H9 (cell line): ENCODE results near the gene FAM184A. TPM values are rescaled to one million over a fixed set of nuclear protein-coding genes. Genes with fewer than 3 reads are reported as not detected.
A peak's percentile ranks its signal among the peaks of the same experiment; 100 is the strongest.

Experiments
- DNase-seq: peaks from one replicate; pipeline ENCODE4 v3.0.0-alpha.2; 2017
- H2AFZ ChIP-seq: one replicate; pipeline ENCODE4 v1.6.1; 2013; ENCODE audit warnings: mild to moderate bottlenecking, low read length, control low read depth, moderate library complexity
- H2AK5ac ChIP-seq: 2 replicates; pipeline ENCODE4 v1.6.1; 2013; ENCODE audit warnings: low read length, control low read depth, mixed read lengths; ENCODE audit not compliant: insufficient read length
- H2BK120ac ChIP-seq: one replicate; pipeline ENCODE4 v1.6.1; 2013; ENCODE audit warnings: low read depth, mild to moderate bottlenecking, low read length, control low read depth, inconsistent platforms; ENCODE audit not compliant: poor library complexity, severe bottlenecking
- H2BK12ac ChIP-seq: 2 replicates; pipeline ENCODE4 v1.6.1; 2013; ENCODE audit warnings: low read length, control low read depth, mixed read lengths, low read depth; ENCODE audit not compliant: insufficient read length
- H2BK15ac ChIP-seq: 2 replicates; pipeline ENCODE4 v1.6.1; 2013; ENCODE audit warnings: low read depth, low read length, control low read depth
- H2BK20ac ChIP-seq: one replicate; pipeline ENCODE4 v1.6.1; 2013; ENCODE audit warnings: low read depth, mild to moderate bottlenecking, low read length, control low read depth, inconsistent platforms; ENCODE audit not compliant: poor library complexity, severe bottlenecking
- H2BK5ac ChIP-seq: 2 replicates; pipeline ENCODE4 v1.6.1; 2013; ENCODE audit warnings: low read length, control low read depth, mixed read lengths; ENCODE audit not compliant: insufficient read length
- H3K14ac ChIP-seq: 2 replicates; pipeline ENCODE4 v1.6.1; 2013; ENCODE audit warnings: low read length, control low read depth; ENCODE audit not compliant: insufficient read depth
- H3K18ac ChIP-seq: 2 replicates; pipeline ENCODE4 v1.6.1; 2013; ENCODE audit warnings: low read depth, mild to moderate bottlenecking, mixed read lengths, low read length, control low read depth; ENCODE audit not compliant: insufficient read length
- H3K23ac ChIP-seq: 2 replicates; pipeline ENCODE4 v1.6.1; 2013; ENCODE audit warnings: low read length, control low read depth, mixed read lengths, low read depth; ENCODE audit not compliant: insufficient read length
- H3K23me2 ChIP-seq: 2 replicates; pipeline ENCODE4 v1.6.1; 2013; ENCODE audit warnings: low read depth, mild to moderate bottlenecking, mixed read lengths, low read length, control low read depth; ENCODE audit not compliant: insufficient read length, poor library complexity, severe bottlenecking
- H3K27ac ChIP-seq: 2 replicates; pipeline ENCODE4 v1.5.1; 2013; ENCODE audit warnings: low read length, control low read depth, mixed read lengths, low read depth; ENCODE audit not compliant: insufficient read length
- H3K27me3 ChIP-seq: 2 replicates; pipeline ENCODE4 v1.6.1; 2013; ENCODE audit warnings: low read length, control low read depth, inconsistent platforms; ENCODE audit not compliant: insufficient read depth
- H3K4ac ChIP-seq: 2 replicates; pipeline ENCODE4 v1.6.1; 2013; ENCODE audit warnings: low read depth, mild to moderate bottlenecking, control low read depth, inconsistent platforms, low read length, moderate library complexity
- H3K4me1 ChIP-seq: 2 replicates; pipeline ENCODE4 v1.6.1; 2013; ENCODE audit warnings: low read length, control low read depth, inconsistent platforms; ENCODE audit not compliant: insufficient read depth
- H3K4me2 ChIP-seq: 2 replicates; pipeline ENCODE4 v1.6.1; 2013; ENCODE audit warnings: low read length, control low read depth, mixed read lengths; ENCODE audit not compliant: insufficient read length, insufficient read depth
- H3K56ac ChIP-seq: 2 replicates; pipeline ENCODE4 v1.6.1; 2013; ENCODE audit warnings: low read depth, mild to moderate bottlenecking, mixed read lengths, low read length, control low read depth; ENCODE audit not compliant: insufficient read length
- H3K79me1 ChIP-seq: 2 replicates; pipeline ENCODE4 v1.6.1; 2013; ENCODE audit warnings: low read depth, mild to moderate bottlenecking, moderate library complexity, low read length, control low read depth, inconsistent platforms; ENCODE audit not compliant: insufficient read depth, poor library complexity, severe bottlenecking
- H3K79me2 ChIP-seq: 2 replicates; pipeline ENCODE4 v1.6.1; 2013; ENCODE audit warnings: low read length, control low read depth, inconsistent platforms; ENCODE audit not compliant: insufficient read depth
- H3K9ac ChIP-seq: 2 replicates; pipeline ENCODE4 v1.6.1; 2013; ENCODE audit warnings: low read length, control low read depth, mixed read lengths; ENCODE audit not compliant: insufficient read length; ENCODE audit errors: extremely low read depth
- H3K9me3 ChIP-seq: one replicate; pipeline ENCODE4 v1.6.1; 2013; ENCODE audit warnings: low read depth, low read length, inconsistent platforms; ENCODE audit not compliant: control insufficient read depth
- H3T11ph ChIP-seq: one replicate; pipeline ENCODE4 v1.6.1; 2013; ENCODE audit warnings: mild to moderate bottlenecking, low read length, control low read depth, inconsistent platforms
- H4K20me1 ChIP-seq: one replicate; pipeline ENCODE4 v1.6.1; 2013; ENCODE audit not compliant: control insufficient read depth, insufficient read length, insufficient read depth
- H4K5ac ChIP-seq: 2 replicates; pipeline ENCODE4 v1.6.1; 2013; ENCODE audit warnings: low read depth, mild to moderate bottlenecking, mixed read lengths, low read length, control low read depth; ENCODE audit not compliant: insufficient read length
- H4K8ac ChIP-seq: replicated peaks from 2 replicates; pipeline ENCODE4 v1.6.1; 2013; ENCODE audit warnings: low read length, control low read depth, mixed read lengths, low read depth; ENCODE audit not compliant: insufficient read length
- H4K91ac ChIP-seq: 2 replicates; pipeline ENCODE4 v1.6.1; 2013; ENCODE audit warnings: low read depth, mild to moderate bottlenecking, moderate library complexity, mixed read lengths, low read length, control low read depth; ENCODE audit not compliant: insufficient read length
- H3K27ac Mint-ChIP-seq, 3 experiments: 2 replicates in 2 of 3; 3 replicates in 1 of 3; pipeline ENCODE4 v1.8.0; 2020 to 2021; ENCODE audit warnings: mixed read lengths in 3 of 3, mild to moderate bottlenecking in 1 of 3, moderate library complexity in 1 of 3
- H3K27me3 Mint-ChIP-seq: 2 replicates; pipeline ENCODE4 v1.8.0; 2021; ENCODE audit warnings: low read depth, mild to moderate bottlenecking, moderate library complexity, mixed read lengths
- H3K36me3 Mint-ChIP-seq, 3 experiments: 2 replicates in 2 of 3; 3 replicates in 1 of 3; pipeline ENCODE4 v1.8.0; 2020 to 2021; ENCODE audit warnings: low read depth in 3 of 3, mixed read lengths in 3 of 3; ENCODE audit not compliant: insufficient read depth in 1 of 3
- H3K4me1 Mint-ChIP-seq, 2 experiments: 2 replicates each; pipeline ENCODE4 v1.8.0; 2020; ENCODE audit warnings: mixed read lengths in 2 of 2
- H3K4me3 Mint-ChIP-seq, 2 experiments: 2 replicates in 1 of 2; 3 replicates in 1 of 2; pipeline ENCODE4 v1.8.0; 2020 to 2021; ENCODE audit warnings: mild to moderate bottlenecking in 2 of 2, mixed read lengths in 2 of 2, moderate library complexity in 1 of 2
- H3K9me3 Mint-ChIP-seq, 2 experiments: 2 replicates in 1 of 2; 3 replicates in 1 of 2; pipeline ENCODE4 v1.8.0; 2020; ENCODE audit warnings: mild to moderate bottlenecking in 2 of 2, mixed read lengths in 2 of 2, moderate library complexity in 1 of 2
- WGBS: extraction: QIAGEN DNeasy Blood & Tissue Kit; methylation state at CpG from one replicate; pipeline ENCODE4 v1.1.7; 2013; ENCODE audit warnings: missing lambda C conversion rate, low lambda C conversion rate, mixed read lengths; ENCODE audit not compliant: insufficient read length; ENCODE audit errors: extremely low coverage; 5-methylcytosine and 5-hydroxymethylcytosine counted together
- total RNA-seq: library from RNA; stranded (reverse); gene quantifications from 2 replicates; pipeline ENCODE4 v1.2.1, GENCODE V29; 2021
- TF ChIP-seq, protein P1 (sequence below): fragments of 200-600 bp; sonication (generic); conservative IDR thresholded peaks from 3 replicates; pipeline ENCODE4 v1.8.0; 2021; ENCODE audit warnings: antibody characterized with exemption, mild to moderate bottlenecking

FAM184A gene
- total RNA-seq, 1 experiment from 2014 or later, result 11.4 TPM

DNA sequence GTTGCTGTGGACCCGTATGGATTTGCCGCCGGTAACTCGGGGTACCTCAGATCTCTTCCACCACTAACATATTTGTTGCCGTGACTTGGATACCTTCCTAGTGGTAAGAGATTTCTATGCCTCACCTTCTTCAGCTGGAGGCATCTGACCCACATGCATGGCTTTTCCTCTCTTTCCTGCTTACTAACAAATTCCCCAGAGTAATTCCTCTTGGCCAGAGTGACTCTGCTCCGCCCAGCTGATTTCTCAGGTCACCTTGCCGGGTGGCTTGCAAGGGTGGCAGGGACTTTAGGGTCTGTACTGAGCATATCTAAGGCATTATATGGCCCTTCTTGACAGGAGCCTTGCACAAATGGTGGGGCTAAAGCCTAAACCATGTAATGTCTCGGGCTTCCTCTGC, 38.2 kb downstream of the FAM184A start:
- Histone ChIP-seq H3K18ac (no peak overlapping the region), H3K14ac (no peak overlapping the region), H3K23me2 (peaks cover under 1% of the 10 kb centered on the region), H3K56ac (no peak overlapping the region), H2BK5ac (no peak overlapping the region), H3K23ac (no peak overlapping the region), H4K91ac (no peak overlapping the region), H3T11ph (no peak overlapping the region), H3K79me2 (no peaks in the 10 kb centered on the region; the same call in 1 of the 2 replicates), H4K20me1 (no peaks in the 10 kb centered on the region), H2AK5ac (no peak overlapping the region), H3K4me2 (no peak overlapping the region), H3K27ac (no peak overlapping the region), H3K79me1 (no peaks in the 10 kb centered on the region), H3K4ac (no peak overlapping the region), H3K9ac (no peak overlapping the region), H3K27me3 (no peaks in the 10 kb centered on the region), H2BK120ac (peak overlapping the region; percentile 38), H3K4me1 (peaks cover 6% of the 10 kb centered on the region; the same call in 1 of the 2 replicates), H2BK12ac (no peak overlapping the region), H2BK15ac (no peak overlapping the region), H4K8ac (no peak overlapping the region), H3K9me3 (no peaks in the 10 kb centered on the region), H2BK20ac (no peak overlapping the region), H2AFZ (no peak overlapping the region), H4K5ac (no peak overlapping the region)
- H3K27me3 Mint-ChIP-seq, result no peaks in the 10 kb centered on the region
- H3K27ac Mint-ChIP-seq, result peak overlapping the region in 2 of 3 experiments; percentile 27 to 36; a peak in 4 of 7 replicates
- no peak for DNase-seq
- H3K9me3 Mint-ChIP-seq, result no peaks in the 10 kb centered on the region; a peak in 1 of 5 replicates
- H3K4me1 Mint-ChIP-seq, result peaks cover 76 to 77% of the 10 kb centered on the region in 2 experiments
- H3K36me3 Mint-ChIP-seq, result no peaks in the 10 kb centered on the region; a peak in 2 of 7 replicates
- TF ChIP-seq, protein P1, sequence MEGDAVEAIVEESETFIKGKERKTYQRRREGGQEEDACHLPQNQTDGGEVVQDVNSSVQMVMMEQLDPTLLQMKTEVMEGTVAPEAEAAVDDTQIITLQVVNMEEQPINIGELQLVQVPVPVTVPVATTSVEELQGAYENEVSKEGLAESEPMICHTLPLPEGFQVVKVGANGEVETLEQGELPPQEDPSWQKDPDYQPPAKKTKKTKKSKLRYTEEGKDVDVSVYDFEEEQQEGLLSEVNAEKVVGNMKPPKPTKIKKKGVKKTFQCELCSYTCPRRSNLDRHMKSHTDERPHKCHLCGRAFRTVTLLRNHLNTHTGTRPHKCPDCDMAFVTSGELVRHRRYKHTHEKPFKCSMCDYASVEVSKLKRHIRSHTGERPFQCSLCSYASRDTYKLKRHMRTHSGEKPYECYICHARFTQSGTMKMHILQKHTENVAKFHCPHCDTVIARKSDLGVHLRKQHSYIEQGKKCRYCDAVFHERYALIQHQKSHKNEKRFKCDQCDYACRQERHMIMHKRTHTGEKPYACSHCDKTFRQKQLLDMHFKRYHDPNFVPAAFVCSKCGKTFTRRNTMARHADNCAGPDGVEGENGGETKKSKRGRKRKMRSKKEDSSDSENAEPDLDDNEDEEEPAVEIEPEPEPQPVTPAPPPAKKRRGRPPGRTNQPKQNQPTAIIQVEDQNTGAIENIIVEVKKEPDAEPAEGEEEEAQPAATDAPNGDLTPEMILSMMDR, result no peak
- no CpG with 5 or more reads among the region's 8 CpGs for WGBS
- no peak overlapping the region for H3K4me3 Mint-ChIP-seq
